HG03575 (cell line): ENCODE data around the gene TSPAN32.
"Not testable (repeated sequence)": the region's sequence is repeated elsewhere in the genome, so short reads cannot be mapped to it uniquely, and the experiment has no call there.

Experiments
- ATAC-seq: cut with Tn5 transposase; IDR thresholded peaks from one replicate; pipeline ENCODE4 v1.9.1; 2021; ENCODE audit not compliant: unreplicated experiment, insufficient number of reproducible peaks, low FRiP score; ENCODE audit errors: extremely low read depth

Gene TSPAN32

GRCh38 chr11:2276280-2277007 is 25.4 kb upstream of the TSPAN32 start:
- ATAC-seq = no peak

GRCh38 chr11:2277008-2277346 is 24.8 kb upstream of the TSPAN32 start:
- no peak for ATAC-seq

- no peak for ATAC-seq
Observed at GRCh38 chr11:2277933-2278523, 23.8 kb upstream of the TSPAN32 start.

GRCh38 chr11:2280208-2280607 is 21.6 kb upstream of the TSPAN32 start:
- ATAC-seq = no peak

GRCh38 chr11:2286350-2286749 is 15.5 kb upstream of the TSPAN32 start:
- not testable (repeated sequence) for ATAC-seq

- ATAC-seq = no peak
Observed at GRCh38 chr11:2287091-2287490, 14.7 kb upstream of the TSPAN32 start.

- no peak for ATAC-seq
Observed at GRCh38 chr11:2289350-2289749, 12.5 kb upstream of the TSPAN32 start.

GRCh38 chr11:2289859-2290258 is 12.0 kb upstream of the TSPAN32 start:
- ATAC-seq = no peak

GRCh38 chr11:2290351-2290841 is 11.4 kb upstream of the TSPAN32 start:
- no peak for ATAC-seq

GRCh38 chr11:2293531-2293971 is 8.3 kb upstream of the TSPAN32 start:
- ATAC-seq = no peak

- ATAC-seq = no peak
Observed at GRCh38 chr11:2293984-2294925, 7.6 kb upstream of the TSPAN32 start.

GRCh38 chr11:2294926-2295290 is 6.9 kb upstream of the TSPAN32 start:
- ATAC-seq = no peak

- ATAC-seq = no peak
Observed at GRCh38 chr11:2295971-2296912, 5.6 kb upstream of the TSPAN32 start.

GRCh38 chr11:2296913-2297622 is 4.7 kb upstream of the TSPAN32 start:
- no peak for ATAC-seq

GRCh38 chr11:2297623-2298030 is 4.2 kb upstream of the TSPAN32 start:
- ATAC-seq = no peak

GRCh38 chr11:2298131-2298794 is 3.5 kb upstream of the TSPAN32 start:
- no peak for ATAC-seq
